ENCODE data around the gene EPS8L3. TPM values are rescaled to one million over a fixed set of nuclear protein-coding genes. Genes with fewer than 3 reads are reported as not detected.

Gene EPS8L3
- polyA plus RNA-seq, 1 of the 3 experiments (the other 2 are of a cell fraction) = not detected

DNA sequence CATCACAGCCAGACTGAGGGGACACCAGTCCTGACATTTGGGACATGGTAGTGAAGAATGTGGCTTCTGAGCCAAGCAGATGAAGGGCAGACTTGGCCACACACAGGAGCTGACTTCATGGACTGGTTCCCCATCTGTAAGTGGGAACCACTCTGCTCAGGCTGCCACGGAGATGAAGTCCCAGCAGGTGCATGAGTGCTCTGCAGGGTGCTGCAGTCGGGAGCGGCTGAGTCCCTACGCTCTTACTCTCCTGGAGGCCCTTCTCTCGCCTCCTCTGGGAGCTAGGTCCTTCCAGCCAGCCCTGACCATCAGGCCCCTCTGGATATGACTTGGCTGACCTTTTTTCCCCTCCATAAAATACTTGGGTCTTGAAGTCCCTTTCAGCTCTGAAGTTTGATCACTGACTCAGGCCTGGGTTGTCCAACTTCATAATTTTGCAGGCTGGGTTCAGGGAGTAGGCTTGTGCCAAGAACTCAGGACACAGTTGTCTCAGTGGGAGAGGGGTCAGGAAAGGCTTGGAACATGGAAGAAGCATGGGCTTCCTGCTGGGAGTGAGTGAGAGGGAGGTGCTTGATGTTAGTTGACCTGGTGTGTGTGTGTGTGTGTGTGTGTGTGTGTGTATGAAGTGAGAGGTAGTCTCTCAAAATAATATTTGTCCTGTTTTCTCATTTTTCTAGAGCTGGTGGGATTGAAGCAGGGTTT is 21.0 kb upstream of the EPS8L3 start:
- CTCF ChIA-PET = interaction anchor here (1.0 to 27.7 kb wide), 4 partner anchors 8 to 272 kb away, joined by 3 to 822 read pairs (median 75); partner anchors contain the start of gene AHCYL1

More for the DNA sequence above, 21.0 kb upstream of the EPS8L3 start:
- no peak overlapping the region for H3K4me2 ChIP-seq
- no peaks in the 10 kb centered on the region for H3K79me2 ChIP-seq (ENCODE audit: insufficient read depth)
- no peaks in the 10 kb centered on the region for H3F3A ChIP-seq (replicated peaks; ENCODE audit: insufficient read depth)
- POLR2A ChIA-PET = no interaction called here
- H3K36me3 ChIP-seq (replicated peaks in 1 of 2; ENCODE audit: control insufficient read depth in 1 of 2, insufficient read depth in 2 of 2, low read length in 1 of 2) = peaks cover 0 to 3% of the 10 kb centered on the region in 2 experiments
- H3K9me3 ChIP-seq = peaks cover 3% of the 10 kb centered on the region; the same call in 1 of the 2 replicates
- H4K20me1 ChIP-seq (ENCODE audit: insufficient read depth) = no peaks in the 10 kb centered on the region
- 100% methylated on average over 2 of the region's 5 CpGs for WGBS (ENCODE audit: low lambda C conversion rate)
- no peak for DNase-seq
- H3K4me1 ChIP-seq (ENCODE audit: control insufficient read depth in 1 of 2, insufficient read depth in 2 of 2, low read depth in 1 of 2, low read length in 1 of 2) = peaks cover 12 to 29% of the 10 kb centered on the region in 2 experiments; a peak in 3 of 4 replicates
- no peak overlapping the region for H3K27ac ChIP-seq (ENCODE audit: low read depth in 2 of 2, low read length in 1 of 2)
- H3K9me2 ChIP-seq = no peaks in the 10 kb centered on the region
- no peak overlapping the region for H3K4me3 ChIP-seq (ENCODE audit: low read depth in 2 of 2, low read length in 1 of 2)
- no peaks in the 10 kb centered on the region for H3K27me3 ChIP-seq (ENCODE audit: insufficient read depth)
- TF ChIP-seq TAF1 (IDR thresholded peaks at IDR 0.05; ENCODE audit: borderline replicate concordance, low read depth, low read length) (no peak), FOSL2 (IDR thresholded peaks at IDR 0.05; ENCODE audit: borderline replicate concordance, low read depth) (no peak), USF1 (IDR thresholded peaks at IDR 0.05; ENCODE audit: borderline replicate concordance, low read depth) (no peak), YY1 (IDR thresholded peaks at IDR 0.05; ENCODE audit: low read depth) (no peak), MAX (IDR thresholded peaks at IDR 0.05; ENCODE audit: low read depth) (no peak), FOXJ3 (CRISPR knock-in tag; IDR thresholded peaks at IDR 0.05) (no peak), RAD21 (IDR thresholded peaks at IDR 0.05; ENCODE audit: low read length) (no peak), NFIC (IDR thresholded peaks at IDR 0.05; ENCODE audit: borderline replicate concordance) (no peak), RCOR1 (IDR thresholded peaks at IDR 0.05; ENCODE audit: low read length) (no peak)
- TF ChIP-seq, protein P1, sequence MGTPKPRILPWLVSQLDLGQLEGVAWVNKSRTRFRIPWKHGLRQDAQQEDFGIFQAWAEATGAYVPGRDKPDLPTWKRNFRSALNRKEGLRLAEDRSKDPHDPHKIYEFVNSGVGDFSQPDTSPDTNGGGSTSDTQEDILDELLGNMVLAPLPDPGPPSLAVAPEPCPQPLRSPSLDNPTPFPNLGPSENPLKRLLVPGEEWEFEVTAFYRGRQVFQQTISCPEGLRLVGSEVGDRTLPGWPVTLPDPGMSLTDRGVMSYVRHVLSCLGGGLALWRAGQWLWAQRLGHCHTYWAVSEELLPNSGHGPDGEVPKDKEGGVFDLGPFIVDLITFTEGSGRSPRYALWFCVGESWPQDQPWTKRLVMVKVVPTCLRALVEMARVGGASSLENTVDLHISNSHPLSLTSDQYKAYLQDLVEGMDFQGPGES (IDR thresholded peaks at IDR 0.05; ENCODE audit: low read depth, low read length) = no peak
- TF ChIP-seq, protein P2, sequence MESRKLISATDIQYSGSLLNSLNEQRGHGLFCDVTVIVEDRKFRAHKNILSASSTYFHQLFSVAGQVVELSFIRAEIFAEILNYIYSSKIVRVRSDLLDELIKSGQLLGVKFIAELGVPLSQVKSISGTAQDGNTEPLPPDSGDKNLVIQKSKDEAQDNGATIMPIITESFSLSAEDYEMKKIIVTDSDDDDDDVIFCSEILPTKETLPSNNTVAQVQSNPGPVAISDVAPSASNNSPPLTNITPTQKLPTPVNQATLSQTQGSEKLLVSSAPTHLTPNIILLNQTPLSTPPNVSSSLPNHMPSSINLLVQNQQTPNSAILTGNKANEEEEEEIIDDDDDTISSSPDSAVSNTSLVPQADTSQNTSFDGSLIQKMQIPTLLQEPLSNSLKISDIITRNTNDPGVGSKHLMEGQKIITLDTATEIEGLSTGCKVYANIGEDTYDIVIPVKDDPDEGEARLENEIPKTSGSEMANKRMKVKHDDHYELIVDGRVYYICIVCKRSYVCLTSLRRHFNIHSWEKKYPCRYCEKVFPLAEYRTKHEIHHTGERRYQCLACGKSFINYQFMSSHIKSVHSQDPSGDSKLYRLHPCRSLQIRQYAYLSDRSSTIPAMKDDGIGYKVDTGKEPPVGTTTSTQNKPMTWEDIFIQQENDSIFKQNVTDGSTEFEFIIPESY (IDR thresholded peaks at IDR 0.05; ENCODE audit: borderline replicate concordance, low read depth) = no peak
- H2AFZ ChIP-seq (ENCODE audit: low read depth) = no peak overlapping the region
- H3K9ac ChIP-seq = no peak overlapping the region
